Gastrocnemius medialis (tissue), 4 donors: ENCODE data around the gene ENG.

Experiments used
- CTCF ChIP-seq, 5 experiments: fragments of 450-650 bp in 3 of 5; fragments of 200-600 bp in 2 of 5; sonication (generic) in 2 of 5; IDR thresholded peaks in 4 of 5; conservative IDR thresholded peaks in 1 of 5; 1 replicate in 4 of 5; 2 replicates in 1 of 5; pipeline ENCODE4 v1.5.1; 2016 to 2019; ENCODE audit warnings: antibody characterized with exemption in 5 of 5, mild to moderate bottlenecking in 3 of 5, moderate library complexity in 3 of 5
- POLR2A ChIP-seq, 2 donors: fragments of 450-650 bp; IDR thresholded peaks; one replicate each; pipeline ENCODE4 v1.6.1; 2017; ENCODE audit warnings: antibody characterized with exemption in 2 of 2, mild to moderate bottlenecking in 2 of 2, moderate library complexity in 2 of 2

GRCh38 chr9:127886401-127886972, 32.0 kb upstream of the ENG start:
- no peak for TF ChIP-seq CTCF (IDR thresholded peaks at IDR 0.05 in 4 of 5, conservative IDR thresholded peaks at IDR 0.05 in 1 of 5)
- TF ChIP-seq POLR2A (IDR thresholded peaks at IDR 0.05), result no peak
